ENCODE data around the gene CCDC90B. TPM values are rescaled to one million over a fixed set of nuclear protein-coding genes. Genes with fewer than 3 reads are reported as not detected.

Gene CCDC90B
- total and polyA plus RNA-seq, 2 donors (not counting 3 experiments of a cell fraction or from before 2014, with no cell fraction given): 24.3 to 45.8 TPM

DNA sequence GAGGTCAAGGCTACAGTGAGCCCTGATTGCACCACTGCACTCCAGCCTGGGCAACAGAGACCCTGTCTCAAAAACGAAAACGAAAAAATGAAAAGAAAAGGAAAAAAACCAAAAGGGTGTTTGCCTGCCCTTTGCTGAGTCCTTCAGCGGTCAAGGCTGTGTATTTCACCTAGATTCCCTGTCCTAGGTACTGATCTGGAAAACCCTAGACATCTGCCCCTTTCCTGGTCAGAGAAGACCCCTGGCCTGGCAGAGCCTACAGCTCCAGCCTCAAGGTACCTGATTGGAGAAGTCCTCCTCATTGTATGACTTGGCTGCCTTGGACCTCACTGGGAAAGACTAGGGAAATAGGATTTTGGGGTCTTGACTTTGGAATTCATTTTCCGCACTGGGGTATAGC is 8.0 kb upstream of the CCDC90B start:
- CTCF ChIA-PET: interaction anchor here (1.1 to 3.4 kb wide), 4 partner anchors 10 to 524 kb away, joined by 3 to 113 read pairs (median 37); no protein-coding TSS in a partner anchor
- Histone ChIP-seq H3K4me2 (ENCODE audit: insufficient read depth, low read length) (no peak overlapping the region), H3K4me3 (replicated peaks in 1 of 3; ENCODE audit: insufficient read depth in 1 of 3, low read depth in 1 of 3, low read length in 3 of 3) (no peak overlapping the region), H3K4me1 (ENCODE audit: control insufficient read depth, extremely low read depth, insufficient read depth, low read length) (no peaks in the 10 kb centered on the region), H3K9me1 (replicated peaks; ENCODE audit: control insufficient read depth, extremely low read depth, insufficient read depth, low read length) (no peaks in the 10 kb centered on the region), H3K27ac (ENCODE audit: insufficient read depth, low read depth, low read length) (no peak overlapping the region), H3K9ac (replicated peaks; ENCODE audit: extremely low read depth, insufficient read depth, low read length) (no peak overlapping the region), H2AFZ (ENCODE audit: low read depth, low read length) (no peak overlapping the region), H3K36me3 (ENCODE audit: control insufficient read depth in 2 of 2, extremely low read depth in 1 of 2, insufficient read depth in 2 of 2, low read length in 2 of 2) (no peaks in the 10 kb centered on the region), H4K20me1 (replicated peaks; ENCODE audit: control insufficient read depth, extremely low read depth, insufficient read depth, low read length) (no peaks in the 10 kb centered on the region), H3K9me3 (replicated peaks; ENCODE audit: control insufficient read depth, insufficient read depth, low read length) (no peaks in the 10 kb centered on the region), H3K79me2 (ENCODE audit: control insufficient read depth, insufficient read depth, low read length) (no peaks in the 10 kb centered on the region), H3K27me3 (ENCODE audit: control insufficient read depth in 2 of 2, insufficient read depth in 2 of 2, low read length in 2 of 2) (peaks cover 4 to 9% of the 10 kb centered on the region in 2 experiments)
- TF ChIP-seq, protein P1, sequence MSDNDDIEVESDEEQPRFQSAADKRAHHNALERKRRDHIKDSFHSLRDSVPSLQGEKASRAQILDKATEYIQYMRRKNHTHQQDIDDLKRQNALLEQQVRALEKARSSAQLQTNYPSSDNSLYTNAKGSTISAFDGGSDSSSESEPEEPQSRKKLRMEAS (IDR thresholded peaks at IDR 0.05; ENCODE audit: insufficient read depth, insufficient read length): no peak
- TF ChIP-seq FOS (IDR thresholded peaks at IDR 0.05; ENCODE audit: borderline replicate concordance, insufficient read depth, low read length) (no peak), JUN (IDR thresholded peaks at IDR 0.05; ENCODE audit: borderline replicate concordance, insufficient read depth, insufficient read length, low read depth) (no peak), MYC (IDR thresholded peaks at IDR 0.05; ENCODE audit: low read depth, low read length) (no peak), GATA2 (IDR thresholded peaks at IDR 0.05; ENCODE audit: insufficient read depth, insufficient read length, low read depth, low read length) (no peak), POLR2AphosphoS5 (IDR thresholded peaks at IDR 0.05; ENCODE audit: insufficient read depth, low read depth, low read length) (no peak), POLR2A (IDR thresholded peaks at IDR 0.05; ENCODE audit: low read depth, low read length) (no peak), EZH2 (IDR thresholded peaks at IDR 0.05; ENCODE audit: borderline replicate concordance, low read depth, low read length, severe bottlenecking) (no peak)
- TF ChIP-seq, protein P2, sequence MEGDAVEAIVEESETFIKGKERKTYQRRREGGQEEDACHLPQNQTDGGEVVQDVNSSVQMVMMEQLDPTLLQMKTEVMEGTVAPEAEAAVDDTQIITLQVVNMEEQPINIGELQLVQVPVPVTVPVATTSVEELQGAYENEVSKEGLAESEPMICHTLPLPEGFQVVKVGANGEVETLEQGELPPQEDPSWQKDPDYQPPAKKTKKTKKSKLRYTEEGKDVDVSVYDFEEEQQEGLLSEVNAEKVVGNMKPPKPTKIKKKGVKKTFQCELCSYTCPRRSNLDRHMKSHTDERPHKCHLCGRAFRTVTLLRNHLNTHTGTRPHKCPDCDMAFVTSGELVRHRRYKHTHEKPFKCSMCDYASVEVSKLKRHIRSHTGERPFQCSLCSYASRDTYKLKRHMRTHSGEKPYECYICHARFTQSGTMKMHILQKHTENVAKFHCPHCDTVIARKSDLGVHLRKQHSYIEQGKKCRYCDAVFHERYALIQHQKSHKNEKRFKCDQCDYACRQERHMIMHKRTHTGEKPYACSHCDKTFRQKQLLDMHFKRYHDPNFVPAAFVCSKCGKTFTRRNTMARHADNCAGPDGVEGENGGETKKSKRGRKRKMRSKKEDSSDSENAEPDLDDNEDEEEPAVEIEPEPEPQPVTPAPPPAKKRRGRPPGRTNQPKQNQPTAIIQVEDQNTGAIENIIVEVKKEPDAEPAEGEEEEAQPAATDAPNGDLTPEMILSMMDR (IDR thresholded peaks at IDR 0.05; ENCODE audit: extremely low read depth in 1 of 2, insufficient read depth in 1 of 2, low read depth in 1 of 2, low read length in 2 of 2): no peak
- no peak for DNase-seq (ENCODE audit: low read depth, low spot score)
- no TSS peak for BruUV-seq (replicated peaks)
- intact Hi-C loops (cut with micrococcal nuclease): no loop called here
- POLR2A ChIA-PET: no interaction called here
- dilution Hi-C loops (cut with MboI; ENCODE audit: extremely low pct_ligation_motif_present, low sequenced_read_pairs): no loop called here
- no peak for FAIRE-seq
